ENCODE measurements around the gene AFTPH.

DNA sequence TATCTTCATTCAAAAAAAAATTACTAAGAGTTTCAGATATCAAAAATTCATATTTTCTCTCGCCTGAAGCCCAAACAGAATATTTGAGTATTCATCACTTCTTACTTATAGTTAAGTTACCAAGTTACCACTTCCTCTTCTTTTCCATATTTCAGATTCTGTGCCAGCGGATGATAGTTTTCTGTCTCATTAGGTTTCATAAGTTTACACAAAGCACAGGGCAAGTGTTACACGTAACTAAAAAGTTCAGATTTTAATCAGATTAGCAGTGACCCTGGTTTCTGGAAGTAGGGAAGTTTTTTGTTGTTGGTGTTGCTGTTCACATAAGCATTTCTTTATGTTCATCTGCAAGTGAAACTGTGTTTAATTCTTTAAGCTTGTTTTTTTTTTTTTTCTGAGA is 10.2 kb downstream of the AFTPH start:
- TF ChIP-seq POLR2A (IDR thresholded peaks at IDR 0.05): no peak
- TF ChIP-seq, protein P1, sequence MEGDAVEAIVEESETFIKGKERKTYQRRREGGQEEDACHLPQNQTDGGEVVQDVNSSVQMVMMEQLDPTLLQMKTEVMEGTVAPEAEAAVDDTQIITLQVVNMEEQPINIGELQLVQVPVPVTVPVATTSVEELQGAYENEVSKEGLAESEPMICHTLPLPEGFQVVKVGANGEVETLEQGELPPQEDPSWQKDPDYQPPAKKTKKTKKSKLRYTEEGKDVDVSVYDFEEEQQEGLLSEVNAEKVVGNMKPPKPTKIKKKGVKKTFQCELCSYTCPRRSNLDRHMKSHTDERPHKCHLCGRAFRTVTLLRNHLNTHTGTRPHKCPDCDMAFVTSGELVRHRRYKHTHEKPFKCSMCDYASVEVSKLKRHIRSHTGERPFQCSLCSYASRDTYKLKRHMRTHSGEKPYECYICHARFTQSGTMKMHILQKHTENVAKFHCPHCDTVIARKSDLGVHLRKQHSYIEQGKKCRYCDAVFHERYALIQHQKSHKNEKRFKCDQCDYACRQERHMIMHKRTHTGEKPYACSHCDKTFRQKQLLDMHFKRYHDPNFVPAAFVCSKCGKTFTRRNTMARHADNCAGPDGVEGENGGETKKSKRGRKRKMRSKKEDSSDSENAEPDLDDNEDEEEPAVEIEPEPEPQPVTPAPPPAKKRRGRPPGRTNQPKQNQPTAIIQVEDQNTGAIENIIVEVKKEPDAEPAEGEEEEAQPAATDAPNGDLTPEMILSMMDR (IDR thresholded peaks at IDR 0.05): no peak
